ENCODE measurements around the gene GMDS.

Gene GMDS

DNA sequence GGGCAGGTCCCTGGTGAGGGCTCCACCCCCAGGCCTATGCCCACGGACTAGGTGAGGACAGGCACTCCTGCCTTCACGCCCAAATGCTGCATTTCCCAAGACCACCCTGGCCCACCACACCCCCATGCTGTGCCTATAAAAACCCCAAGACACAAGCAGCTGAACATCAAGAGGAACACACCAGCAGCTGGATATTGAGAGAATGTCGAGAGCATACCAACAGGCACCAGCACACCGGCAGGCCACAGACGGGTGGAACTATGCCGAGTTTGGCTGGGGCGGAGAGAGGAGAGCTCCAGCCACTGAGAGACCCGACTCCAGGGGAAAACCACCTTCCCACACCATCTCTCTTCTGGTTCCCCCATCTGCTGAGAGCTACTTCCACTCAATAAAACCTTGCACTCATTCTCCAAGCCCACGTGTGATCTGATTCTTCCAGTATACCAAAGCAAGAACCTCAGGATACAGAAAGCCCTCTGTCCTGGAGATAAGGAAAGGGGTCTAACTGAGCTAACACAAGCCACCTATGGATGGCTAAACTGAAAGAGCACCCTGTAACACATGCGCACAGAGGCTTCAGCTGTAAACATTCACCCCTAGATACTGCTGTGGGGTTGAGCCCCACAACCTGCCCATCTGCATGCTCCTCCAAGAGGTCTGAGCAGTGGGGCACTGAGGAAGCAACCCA is 319.5 kb downstream of the GMDS start:
- TF ChIP-seq, protein P1, sequence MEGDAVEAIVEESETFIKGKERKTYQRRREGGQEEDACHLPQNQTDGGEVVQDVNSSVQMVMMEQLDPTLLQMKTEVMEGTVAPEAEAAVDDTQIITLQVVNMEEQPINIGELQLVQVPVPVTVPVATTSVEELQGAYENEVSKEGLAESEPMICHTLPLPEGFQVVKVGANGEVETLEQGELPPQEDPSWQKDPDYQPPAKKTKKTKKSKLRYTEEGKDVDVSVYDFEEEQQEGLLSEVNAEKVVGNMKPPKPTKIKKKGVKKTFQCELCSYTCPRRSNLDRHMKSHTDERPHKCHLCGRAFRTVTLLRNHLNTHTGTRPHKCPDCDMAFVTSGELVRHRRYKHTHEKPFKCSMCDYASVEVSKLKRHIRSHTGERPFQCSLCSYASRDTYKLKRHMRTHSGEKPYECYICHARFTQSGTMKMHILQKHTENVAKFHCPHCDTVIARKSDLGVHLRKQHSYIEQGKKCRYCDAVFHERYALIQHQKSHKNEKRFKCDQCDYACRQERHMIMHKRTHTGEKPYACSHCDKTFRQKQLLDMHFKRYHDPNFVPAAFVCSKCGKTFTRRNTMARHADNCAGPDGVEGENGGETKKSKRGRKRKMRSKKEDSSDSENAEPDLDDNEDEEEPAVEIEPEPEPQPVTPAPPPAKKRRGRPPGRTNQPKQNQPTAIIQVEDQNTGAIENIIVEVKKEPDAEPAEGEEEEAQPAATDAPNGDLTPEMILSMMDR (IDR thresholded peaks at IDR 0.05; ENCODE audit: low read depth, low read length): no peak
- no peak for DNase-seq (ENCODE audit: low read depth in 2 of 2)

GRCh38 chr6:1923449-1923848 is 322.0 kb downstream of the GMDS start:
- TF ChIP-seq, protein P1 (IDR thresholded peaks at IDR 0.05; ENCODE audit: low read depth, low read length): no peak
- DNase-seq (ENCODE audit: low read depth in 2 of 2): no peak
- H3K4me3 ChIP-seq (replicated peaks in 1 of 2; ENCODE audit: low read depth in 2 of 2, low read length in 2 of 2): no peak overlapping the region

More for the DNA sequence above, 319.5 kb downstream of the GMDS start:
- H3K4me3 ChIP-seq (replicated peaks in 1 of 2; ENCODE audit: low read depth in 2 of 2, low read length in 2 of 2): no peak overlapping the region

- DNase-seq (ENCODE audit: low read depth in 2 of 2): peak; percentile 53 to 89
- TF ChIP-seq, protein P1 (IDR thresholded peaks at IDR 0.05; ENCODE audit: low read depth, low read length): no peak
- no peak overlapping the region for H3K4me3 ChIP-seq (replicated peaks in 1 of 2; ENCODE audit: low read depth in 2 of 2, low read length in 2 of 2)
Observed at GRCh38 chr6:1917626-1918371, 327.6 kb downstream of the GMDS start.

DNA sequence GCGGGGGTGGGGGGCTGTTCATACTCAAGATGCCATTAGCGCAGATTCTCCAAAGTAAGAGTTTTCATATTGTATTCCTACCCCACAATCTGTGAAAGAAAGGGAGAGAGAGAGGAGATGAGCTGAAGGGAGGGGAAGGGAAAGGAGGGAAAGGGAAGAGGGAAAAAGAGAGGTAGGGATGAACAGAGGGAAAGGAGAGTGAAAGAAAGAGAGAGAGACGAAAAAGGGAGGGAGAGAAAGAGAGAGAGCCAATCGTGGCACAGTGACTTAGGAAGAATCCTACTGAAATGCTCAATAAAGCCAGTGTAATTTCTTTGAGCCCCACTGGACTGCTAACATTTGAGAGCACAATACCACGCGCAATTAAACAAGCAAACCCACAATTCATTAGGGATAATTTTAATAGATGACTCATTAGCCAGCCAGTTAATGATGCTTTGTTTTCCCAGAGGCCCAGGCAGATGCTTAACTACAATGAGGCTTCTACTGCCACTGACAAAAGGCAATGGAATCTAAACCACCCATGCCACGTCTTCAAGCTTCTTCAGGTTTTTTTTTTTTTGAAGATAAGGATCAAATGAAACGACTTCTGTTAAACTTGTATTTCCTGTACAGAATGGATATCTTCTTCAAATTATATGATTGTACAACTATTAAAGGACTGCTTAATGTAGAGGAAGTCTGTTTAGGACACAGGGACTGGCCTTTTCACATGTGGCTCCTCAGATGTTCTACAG is 328.9 kb downstream of the GMDS start:
- DNase-seq (ENCODE audit: low read depth in 2 of 2): peak; percentile 17 to 73
- TF ChIP-seq, protein P1 (IDR thresholded peaks at IDR 0.05; ENCODE audit: low read depth, low read length): no peak
- no peak overlapping the region for H3K4me3 ChIP-seq (replicated peaks in 1 of 2; ENCODE audit: low read depth in 2 of 2, low read length in 2 of 2)

GRCh38 chr6:1915226-1915625 is 330.2 kb downstream of the GMDS start:
- TF ChIP-seq, protein P1 (IDR thresholded peaks at IDR 0.05; ENCODE audit: low read depth, low read length): no peak
- DNase-seq (ENCODE audit: low read depth in 2 of 2): no peak
- H3K4me3 ChIP-seq (replicated peaks in 1 of 2; ENCODE audit: low read depth in 2 of 2, low read length in 2 of 2): no peak overlapping the region

- no peak overlapping the region for H3K4me3 ChIP-seq (replicated peaks in 1 of 2; ENCODE audit: low read depth in 2 of 2, low read length in 2 of 2)
- DNase-seq (ENCODE audit: low read depth in 2 of 2): no peak
- TF ChIP-seq, protein P1 (IDR thresholded peaks at IDR 0.05; ENCODE audit: low read depth, low read length): no peak
Observed at GRCh38 chr6:1913577-1913976, 331.8 kb downstream of the GMDS start.
